Stimulated activated CD8-positive, alpha-beta memory T cell treated with anti-CD3 and anti-CD28 coated beads, Interleukin-7, amount 100 ng/mL, for 24 hours (primary cell): ENCODE measurements around the gene FUT9.

ENCODE experiments used
- DNase-seq: peaks from one replicate; pipeline ENCODE4 v3.0.0-alpha.2; 2020; ENCODE audit warnings: low read depth

The FUT9 gene

GRCh38 chr6:96073555-96073954 is 57.8 kb downstream of the FUT9 start:
- DNase-seq, result no peak

DNA sequence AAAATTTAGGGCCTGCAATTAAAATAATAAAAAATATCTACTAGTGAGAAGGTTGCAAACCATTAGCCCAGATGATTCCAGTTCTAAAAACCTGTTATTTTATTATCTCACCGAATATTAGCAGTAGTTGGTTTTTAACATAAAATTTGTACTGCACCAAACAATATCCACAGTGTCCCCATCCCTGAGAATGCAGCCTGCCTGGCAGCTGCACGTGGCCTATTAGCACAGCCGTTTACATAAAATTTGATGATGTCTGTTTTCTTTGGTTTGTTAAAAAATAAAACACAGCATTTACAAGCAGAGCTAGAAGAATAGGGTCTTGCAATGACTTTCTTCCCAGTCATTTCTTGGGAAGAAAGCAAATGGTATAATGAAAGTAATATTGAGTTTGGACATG is 58.2 kb downstream of the FUT9 start:
- DNase-seq, result no peak

- DNase-seq, result no peak
Measured at GRCh38 chr6:96075826-96076225, 60.1 kb downstream of the FUT9 start.

DNA sequence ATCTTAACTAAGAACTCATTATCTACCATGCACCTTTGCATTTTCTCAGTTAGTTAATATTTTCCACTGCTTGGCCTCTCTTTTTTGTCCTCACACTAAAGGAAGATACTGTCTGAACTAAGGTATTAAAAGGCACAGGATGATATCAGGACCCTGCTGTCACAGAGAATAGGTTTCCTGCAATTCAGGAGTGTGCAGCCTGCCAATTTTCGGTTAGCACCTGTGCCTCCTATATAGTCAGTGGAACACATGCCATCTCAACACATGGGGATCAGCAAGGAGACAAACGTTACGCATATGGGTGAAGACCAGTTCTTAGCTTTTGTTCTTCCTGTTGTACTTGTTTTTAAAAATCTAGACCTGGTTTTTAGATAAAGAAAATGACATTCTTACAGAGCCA is 71.0 kb downstream of the FUT9 start:
- DNase-seq, result no peak

- DNase-seq, result no peak
Measured at GRCh38 chr6:96089173-96089572, 73.4 kb downstream of the FUT9 start.

DNA sequence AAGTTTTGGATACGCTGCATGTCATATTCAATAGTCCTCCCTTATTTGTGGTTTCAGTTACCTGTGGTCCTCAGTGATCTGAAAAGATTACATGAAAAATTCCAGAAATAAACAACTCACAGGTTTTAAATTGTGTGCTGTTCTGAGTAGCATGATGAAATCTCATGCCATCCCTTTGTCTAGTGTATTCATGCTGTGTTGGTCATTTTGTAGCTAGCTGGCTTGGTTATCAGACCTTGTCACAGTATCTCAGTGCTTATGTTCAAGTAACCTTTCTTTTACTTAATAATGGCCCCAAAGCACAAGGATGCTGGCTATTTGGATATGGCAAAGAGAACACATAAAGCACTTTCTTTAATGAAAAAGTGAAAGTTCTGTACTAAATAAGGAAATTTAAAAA is 78.3 kb downstream of the FUT9 start:
- no peak for DNase-seq

DNA sequence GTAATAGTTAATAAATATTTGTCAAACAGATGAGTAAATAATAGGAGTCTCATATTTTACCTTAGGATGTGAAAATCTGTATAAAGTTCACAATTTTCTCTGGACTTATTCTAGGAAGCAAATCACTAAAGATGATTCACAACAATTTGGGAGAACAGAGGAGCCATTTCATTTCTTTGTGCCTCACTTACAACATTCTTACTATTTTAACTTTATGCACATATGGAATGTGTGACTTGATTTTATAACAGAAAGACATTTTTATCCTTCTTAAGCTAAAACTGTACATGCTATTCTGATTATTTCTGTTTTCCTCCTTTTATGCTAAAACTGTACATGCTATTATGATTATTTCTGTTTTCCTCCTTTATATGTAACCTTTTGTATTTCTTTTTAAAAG is 83.3 kb downstream of the FUT9 start:
- DNase-seq, result no peak

GRCh38 chr6:96101564-96101963 is 85.8 kb downstream of the FUT9 start:
- DNase-seq, result no peak

GRCh38 chr6:96104910-96105309 is 89.1 kb downstream of the FUT9 start:
- no peak for DNase-seq

DNA sequence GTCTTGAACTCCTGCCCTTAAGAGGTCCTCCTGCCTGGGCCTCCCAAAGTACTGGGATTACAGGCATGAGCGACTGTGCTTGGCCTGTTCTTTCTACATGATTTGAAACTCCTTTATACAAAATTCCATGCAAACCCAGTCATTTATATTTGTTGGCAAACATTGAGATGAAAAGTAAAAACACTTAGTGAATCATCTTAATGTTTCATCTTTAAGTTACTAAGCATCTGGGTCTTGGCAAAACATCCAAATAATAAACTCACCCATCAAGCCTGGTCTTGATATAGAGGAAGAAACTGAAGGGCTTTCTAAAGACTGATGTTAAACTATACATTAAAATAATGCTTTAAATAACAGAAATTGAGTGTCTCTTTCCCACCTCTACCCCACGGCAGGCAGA is 95.1 kb downstream of the FUT9 start:
- DNase-seq, result no peak

DNA sequence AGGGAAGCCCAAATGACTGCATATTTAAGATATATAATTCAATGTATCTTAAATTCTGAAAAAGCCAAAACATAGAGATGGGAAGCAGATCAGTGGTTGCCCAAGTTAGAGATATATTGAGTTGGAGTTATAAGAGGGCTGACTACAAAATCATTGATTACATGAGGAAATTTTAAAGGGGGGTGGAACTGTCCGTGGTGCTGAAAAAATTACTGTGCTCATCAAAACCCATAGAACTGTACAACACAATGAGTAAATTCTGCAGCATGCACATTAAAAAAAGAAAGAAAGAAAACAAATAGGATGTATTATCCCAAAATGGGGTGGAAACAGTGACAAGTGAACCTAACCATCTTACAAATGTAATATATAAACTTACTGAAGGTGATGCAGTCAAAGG is 100.9 kb downstream of the FUT9 start:
- DNase-seq, result no peak

DNA sequence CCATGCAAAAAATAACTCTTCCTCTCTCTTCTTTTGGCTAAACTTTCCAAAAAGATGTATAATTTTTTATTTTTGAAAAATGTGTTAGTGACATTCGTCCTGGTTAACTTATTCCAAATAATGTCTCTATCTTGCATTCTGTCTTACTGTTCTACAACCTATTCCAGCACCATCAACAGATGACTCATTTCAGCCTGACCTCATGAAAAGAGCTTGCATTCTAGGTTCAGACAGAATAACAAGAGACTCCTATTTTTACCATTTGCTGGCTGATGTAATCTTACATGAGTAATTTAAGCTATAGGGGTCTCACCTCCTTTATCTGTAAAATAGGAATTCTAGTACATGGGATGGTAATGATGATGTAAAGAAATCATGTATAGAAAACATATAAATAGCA is 109.0 kb downstream of the FUT9 start:
- DNase-seq, result no peak

DNA sequence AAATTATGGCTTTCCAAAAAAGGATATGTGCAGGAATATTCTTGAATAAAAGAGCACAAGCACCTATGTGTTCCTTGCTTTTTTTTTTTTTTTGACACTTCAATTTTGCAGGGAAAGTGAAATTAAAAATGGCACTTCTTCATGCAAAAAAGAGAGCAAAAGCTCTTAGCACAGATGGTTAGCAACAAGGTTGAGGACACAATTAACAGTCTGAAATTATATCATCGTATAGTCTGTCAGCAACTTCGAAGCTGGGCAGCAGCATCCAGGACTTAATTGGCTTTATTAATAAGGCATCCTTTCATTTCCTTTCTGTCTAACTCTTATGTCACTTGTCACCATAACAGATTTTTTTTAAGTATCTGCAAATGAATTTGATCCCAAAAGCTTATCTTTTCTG is 122.6 kb downstream of the FUT9 start:
- no peak for DNase-seq

GRCh38 chr6:96142142-96142541 is 126.4 kb downstream of the FUT9 start:
- no peak for DNase-seq

DNA sequence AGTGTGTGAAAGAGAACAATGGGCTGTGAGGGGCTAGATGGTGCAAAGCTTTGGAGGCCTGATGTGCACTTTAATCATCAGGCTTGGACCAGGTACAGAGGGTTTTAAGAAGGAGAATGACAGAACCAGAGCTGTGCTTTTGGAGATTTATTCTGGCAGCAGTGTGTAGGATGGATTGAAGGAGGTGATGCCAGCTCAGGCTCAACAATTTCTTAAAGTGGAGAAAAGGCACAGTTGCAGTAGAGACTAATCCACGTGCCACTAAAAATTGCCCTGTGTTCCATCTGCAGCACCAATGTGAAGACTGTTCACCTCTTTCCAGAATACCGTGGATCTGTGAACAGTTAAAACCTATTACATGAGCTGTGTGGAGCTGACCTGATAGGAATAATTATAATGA is 134.7 kb downstream of the FUT9 start:
- DNase-seq, result no peak

- DNase-seq, result no peak
Measured at GRCh38 chr6:96151707-96152106, 135.9 kb downstream of the FUT9 start.

GRCh38 chr6:96152114-96152708 is 136.4 kb downstream of the FUT9 start:
- DNase-seq, result no peak

DNA sequence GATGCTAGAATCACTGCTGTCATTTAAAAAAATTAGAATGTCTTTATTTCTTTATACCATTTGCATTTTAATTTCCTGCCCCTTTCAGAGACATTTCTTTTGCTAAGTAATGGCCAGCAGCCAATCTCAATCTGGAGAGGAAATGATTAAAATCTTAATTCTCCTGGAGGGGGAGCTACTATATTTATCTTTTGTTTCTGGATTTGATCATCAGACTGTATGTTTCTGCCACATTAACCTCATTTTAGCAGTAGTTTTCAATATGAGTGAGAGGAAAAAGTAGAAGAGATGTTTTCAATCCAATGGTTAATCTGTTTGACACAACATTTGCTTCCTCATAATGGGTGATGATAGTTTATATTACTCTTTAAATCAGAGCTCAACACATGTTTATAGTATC is 138.0 kb downstream of the FUT9 start:
- no peak for DNase-seq

DNA sequence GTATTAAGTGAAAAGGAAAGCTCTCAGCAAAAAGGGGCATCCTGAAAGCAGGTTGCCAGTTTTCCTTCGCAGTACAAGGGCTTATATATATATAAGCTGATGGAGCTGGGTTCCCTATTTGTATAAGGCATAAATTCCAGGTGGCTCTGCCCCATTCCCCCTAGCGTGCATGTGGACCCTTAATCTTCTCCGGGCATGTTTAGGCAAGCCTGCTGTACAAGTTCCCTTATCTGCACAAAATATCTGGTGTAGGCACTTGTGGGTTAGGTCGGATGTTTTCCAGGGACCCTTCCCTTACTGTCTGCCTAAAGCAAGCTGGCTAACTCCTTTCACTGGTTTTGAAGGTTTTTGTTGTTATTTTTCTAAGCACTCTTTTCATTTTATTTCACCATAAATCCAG is 140.7 kb downstream of the FUT9 start:
- no peak for DNase-seq

- DNase-seq, result no peak
Measured at GRCh38 chr6:96157018-96157565, 141.3 kb downstream of the FUT9 start.

DNA sequence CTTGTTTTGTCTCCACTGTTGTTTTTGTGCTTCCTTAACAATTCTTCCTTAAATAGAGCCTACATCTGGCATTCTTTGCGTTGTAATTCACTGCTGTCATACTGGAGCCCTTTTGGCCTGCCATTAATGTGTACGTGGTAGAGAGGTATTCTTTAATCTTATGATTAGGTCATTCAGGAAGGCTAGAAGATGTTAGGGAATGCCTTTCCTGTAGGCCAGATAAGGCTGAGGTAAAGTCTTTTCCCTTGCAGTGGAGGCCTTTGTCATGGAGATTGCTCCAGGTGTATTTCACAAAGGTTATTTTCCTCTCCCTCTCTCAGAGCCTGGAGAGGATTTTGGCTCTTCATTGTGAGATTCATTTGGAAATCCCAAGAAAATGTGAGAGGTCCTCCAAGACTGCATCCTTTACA is 146.9 kb downstream of the FUT9 start:
- no peak for DNase-seq

DNA sequence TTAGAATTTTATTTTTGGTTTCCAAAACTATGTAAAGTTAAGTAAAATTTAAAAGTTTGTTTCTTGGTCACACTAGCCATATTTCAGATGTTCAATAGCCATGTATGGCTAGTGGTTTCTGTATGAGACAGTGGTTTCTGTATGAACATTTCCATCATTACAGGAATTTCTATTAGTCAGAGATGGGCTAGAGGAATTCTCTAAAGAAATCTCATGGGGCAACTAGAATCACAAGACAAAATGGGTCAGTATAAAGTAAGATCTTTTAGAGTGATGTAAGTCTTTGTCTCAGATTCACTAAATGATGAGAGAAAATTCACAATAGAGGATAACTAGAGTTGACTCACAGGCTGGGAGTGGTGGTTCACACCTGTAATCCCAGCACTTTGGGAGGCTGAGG is 149.0 kb downstream of the FUT9 start:
- DNase-seq, result no peak

DNA sequence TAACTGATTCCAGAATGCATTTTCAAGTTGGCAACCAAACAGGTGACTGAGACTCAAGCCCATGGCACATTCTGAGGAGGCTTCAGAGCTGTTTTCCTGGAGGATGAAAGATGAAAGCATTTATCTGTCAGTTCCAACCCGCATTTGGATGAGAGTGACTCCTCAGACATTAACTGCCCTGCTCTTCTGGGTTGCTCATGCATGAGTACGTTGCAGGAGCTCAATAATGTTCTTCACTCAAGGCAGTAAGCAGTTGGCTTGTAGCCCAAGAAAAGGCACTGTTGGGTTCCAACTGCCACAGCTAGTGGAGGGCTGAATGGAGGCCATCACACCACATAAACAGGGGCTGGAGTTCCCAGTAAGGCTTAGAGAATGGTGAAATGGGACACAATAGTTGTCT is 155.3 kb downstream of the FUT9 start:
- no peak for DNase-seq

- no peak for DNase-seq
Measured at GRCh38 chr6:96184798-96185197, 169.0 kb downstream of the FUT9 start.

GRCh38 chr6:96186094-96186493 is 170.3 kb downstream of the FUT9 start:
- DNase-seq, result no peak
